RWPE2 (cell line): ENCODE data around the gene OR51E1.

Experiments
- ATAC-seq: fragments of 200-7000 bp; cut with Tn5 transposase; 3 replicates; pipeline ENCODE4 v1.9.1; 2021; ENCODE audit warnings: low read depth
- DNase-seq: peaks from one replicate; pipeline ENCODE4 v3.0.0-alpha.2; 2020; ENCODE audit warnings: low spot score
- H3K27ac ChIP-seq: fragments of 450-650 bp; 2 replicates; pipeline ENCODE4 v1.5.1; 2017; ENCODE audit warnings: mild to moderate bottlenecking; ENCODE audit not compliant: poor library complexity, severe bottlenecking
- H3K27me3 ChIP-seq: fragments of 250-450 bp; sonication (Bioruptor Pico); 2 replicates; pipeline ENCODE4 v1.5.1; 2021; ENCODE audit warnings: mild to moderate bottlenecking, moderate library complexity; ENCODE audit not compliant: insufficient read depth, poor library complexity, severe bottlenecking
- H3K36me3 ChIP-seq: fragments of 250-450 bp; sonication (Bioruptor Pico); 2 replicates; pipeline ENCODE4 v1.5.1; 2020; ENCODE audit warnings: low read depth, mild to moderate bottlenecking, moderate library complexity
- H3K4me1 ChIP-seq: fragments of 250-450 bp; sonication (Bioruptor Pico); 2 replicates; pipeline ENCODE4 v1.5.1; 2021; ENCODE audit warnings: mild to moderate bottlenecking, moderate library complexity; ENCODE audit not compliant: insufficient read depth, poor library complexity, severe bottlenecking
- H3K4me3 ChIP-seq: fragments of 250-450 bp; sonication (Bioruptor Pico); 2 replicates; pipeline ENCODE4 v1.5.1; 2021; ENCODE audit warnings: mild to moderate bottlenecking, moderate library complexity; ENCODE audit not compliant: severe bottlenecking
- H3K9me3 ChIP-seq: fragments of 250-450 bp; sonication (Bioruptor Pico); 2 replicates; pipeline ENCODE4 v1.5.1; 2021; ENCODE audit warnings: mild to moderate bottlenecking, moderate library complexity; ENCODE audit not compliant: severe bottlenecking
- TF ChIP-seq, protein P1 (sequence below): fragments of 450-650 bp; IDR thresholded peaks from one replicate; pipeline ENCODE4 v1.5.1; 2017; ENCODE audit warnings: mild to moderate bottlenecking, moderate library complexity; ENCODE audit not compliant: poor library complexity, severe bottlenecking

The OR51E1 gene

DNA sequence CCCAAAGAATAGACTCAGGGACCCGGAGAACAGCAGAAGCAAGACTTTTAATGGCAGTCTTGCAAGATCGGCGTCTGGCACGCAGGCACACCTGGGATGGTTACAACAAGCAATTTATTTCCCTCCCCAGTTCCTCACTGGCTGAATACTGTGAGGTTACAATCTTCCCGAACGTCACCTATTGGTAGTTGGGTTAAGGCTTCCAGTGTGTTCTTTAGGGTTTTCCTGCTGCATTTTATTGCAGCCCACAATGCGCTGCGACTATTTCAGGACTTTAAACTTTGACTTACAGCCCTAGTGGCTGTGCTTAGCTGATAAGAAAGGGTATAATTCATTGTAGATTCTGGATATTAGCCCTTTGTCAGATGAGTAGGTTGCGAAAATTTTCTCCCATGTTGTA, 24.3 kb upstream of the OR51E1 start:
- Histone ChIP-seq H3K27ac (no peak overlapping the region), H3K27me3 (no peaks in the 10 kb centered on the region), H3K4me1 (no peaks in the 10 kb centered on the region), H3K4me3 (no peak overlapping the region), H3K36me3 (no peaks in the 10 kb centered on the region), H3K9me3 (no peaks in the 10 kb centered on the region)
- DNase-seq = no peak
- TF ChIP-seq, protein P1, sequence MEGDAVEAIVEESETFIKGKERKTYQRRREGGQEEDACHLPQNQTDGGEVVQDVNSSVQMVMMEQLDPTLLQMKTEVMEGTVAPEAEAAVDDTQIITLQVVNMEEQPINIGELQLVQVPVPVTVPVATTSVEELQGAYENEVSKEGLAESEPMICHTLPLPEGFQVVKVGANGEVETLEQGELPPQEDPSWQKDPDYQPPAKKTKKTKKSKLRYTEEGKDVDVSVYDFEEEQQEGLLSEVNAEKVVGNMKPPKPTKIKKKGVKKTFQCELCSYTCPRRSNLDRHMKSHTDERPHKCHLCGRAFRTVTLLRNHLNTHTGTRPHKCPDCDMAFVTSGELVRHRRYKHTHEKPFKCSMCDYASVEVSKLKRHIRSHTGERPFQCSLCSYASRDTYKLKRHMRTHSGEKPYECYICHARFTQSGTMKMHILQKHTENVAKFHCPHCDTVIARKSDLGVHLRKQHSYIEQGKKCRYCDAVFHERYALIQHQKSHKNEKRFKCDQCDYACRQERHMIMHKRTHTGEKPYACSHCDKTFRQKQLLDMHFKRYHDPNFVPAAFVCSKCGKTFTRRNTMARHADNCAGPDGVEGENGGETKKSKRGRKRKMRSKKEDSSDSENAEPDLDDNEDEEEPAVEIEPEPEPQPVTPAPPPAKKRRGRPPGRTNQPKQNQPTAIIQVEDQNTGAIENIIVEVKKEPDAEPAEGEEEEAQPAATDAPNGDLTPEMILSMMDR = no peak
- ATAC-seq = no peak

DNA sequence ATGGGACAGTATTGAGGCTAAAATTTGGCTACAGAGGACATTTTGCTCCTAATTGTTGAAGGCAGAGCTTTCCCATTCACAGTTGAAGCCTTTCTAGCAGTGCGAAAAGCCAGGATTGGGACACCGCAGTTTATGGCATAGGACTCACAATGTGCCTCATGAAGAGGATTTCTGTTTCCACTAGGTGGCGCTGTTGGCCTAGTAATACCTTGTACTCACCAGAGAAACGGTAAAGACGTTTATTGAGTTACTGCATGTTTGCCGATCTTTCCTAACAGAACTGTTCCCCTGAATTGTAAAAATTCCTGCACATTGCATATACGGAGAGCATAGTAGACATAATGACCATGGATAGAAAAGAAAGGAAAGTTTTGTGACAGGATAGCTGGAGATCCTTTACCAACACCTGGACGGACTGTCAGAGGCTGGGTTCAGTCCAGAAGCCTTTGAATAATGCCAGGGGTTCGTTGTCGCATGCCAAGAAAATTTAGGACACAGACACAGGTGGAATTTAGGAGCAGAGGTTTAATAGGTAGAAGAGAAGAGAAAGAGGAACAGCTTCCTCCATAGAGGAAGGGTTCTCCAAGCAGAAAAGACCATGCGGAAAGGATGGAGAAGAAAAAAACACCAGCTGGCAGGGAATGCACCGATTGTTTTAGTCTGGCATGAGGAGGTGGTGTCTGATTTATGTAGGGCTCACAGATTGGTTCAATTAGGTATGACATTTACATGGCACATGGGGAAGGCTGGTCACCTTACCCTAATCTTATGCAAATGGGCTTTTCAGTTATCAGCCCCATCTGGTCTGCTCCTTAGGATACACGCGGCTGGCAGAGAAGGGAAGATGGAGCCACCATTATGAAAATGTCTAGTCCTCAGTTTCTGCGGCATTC, 17.3 kb upstream of the OR51E1 start:
- H3K4me1 ChIP-seq = no peaks in the 10 kb centered on the region
- H3K36me3 ChIP-seq = no peaks in the 10 kb centered on the region
- peak; percentile 90 for ATAC-seq
- H3K4me3 ChIP-seq = no peak overlapping the region
- H3K27me3 ChIP-seq = no peaks in the 10 kb centered on the region
- H3K27ac ChIP-seq = no peak overlapping the region
- TF ChIP-seq, protein P1 = peak; percentile 69
- no peak for DNase-seq
- no peaks in the 10 kb centered on the region for H3K9me3 ChIP-seq

DNA sequence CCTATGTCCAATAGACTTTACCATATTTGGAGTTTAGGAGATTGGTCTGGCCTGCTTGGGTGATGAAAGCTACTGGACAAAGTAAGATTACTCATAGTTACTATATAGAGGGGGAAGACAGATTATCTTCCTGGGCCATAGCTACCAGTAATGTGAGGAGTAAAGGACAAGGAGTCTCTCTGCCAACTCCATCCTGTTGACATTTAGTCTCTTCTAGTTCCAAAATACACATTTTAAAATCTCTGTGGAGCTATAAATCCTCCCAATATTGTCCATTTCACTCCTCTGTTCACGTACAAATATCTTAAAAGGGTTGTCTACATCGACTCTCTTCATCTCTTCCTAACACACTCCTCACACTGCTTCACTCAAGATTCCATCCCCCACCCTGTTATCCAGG, 7.6 kb upstream of the OR51E1 start:
- H3K36me3 ChIP-seq = no peaks in the 10 kb centered on the region
- no peaks in the 10 kb centered on the region for H3K4me1 ChIP-seq
- H3K27me3 ChIP-seq = no peaks in the 10 kb centered on the region
- no peaks in the 10 kb centered on the region for H3K9me3 ChIP-seq
- DNase-seq (no peak), ATAC-seq (no peak)
- H3K27ac ChIP-seq = no peak overlapping the region
- TF ChIP-seq, protein P1 = no peak
- no peak overlapping the region for H3K4me3 ChIP-seq

DNA sequence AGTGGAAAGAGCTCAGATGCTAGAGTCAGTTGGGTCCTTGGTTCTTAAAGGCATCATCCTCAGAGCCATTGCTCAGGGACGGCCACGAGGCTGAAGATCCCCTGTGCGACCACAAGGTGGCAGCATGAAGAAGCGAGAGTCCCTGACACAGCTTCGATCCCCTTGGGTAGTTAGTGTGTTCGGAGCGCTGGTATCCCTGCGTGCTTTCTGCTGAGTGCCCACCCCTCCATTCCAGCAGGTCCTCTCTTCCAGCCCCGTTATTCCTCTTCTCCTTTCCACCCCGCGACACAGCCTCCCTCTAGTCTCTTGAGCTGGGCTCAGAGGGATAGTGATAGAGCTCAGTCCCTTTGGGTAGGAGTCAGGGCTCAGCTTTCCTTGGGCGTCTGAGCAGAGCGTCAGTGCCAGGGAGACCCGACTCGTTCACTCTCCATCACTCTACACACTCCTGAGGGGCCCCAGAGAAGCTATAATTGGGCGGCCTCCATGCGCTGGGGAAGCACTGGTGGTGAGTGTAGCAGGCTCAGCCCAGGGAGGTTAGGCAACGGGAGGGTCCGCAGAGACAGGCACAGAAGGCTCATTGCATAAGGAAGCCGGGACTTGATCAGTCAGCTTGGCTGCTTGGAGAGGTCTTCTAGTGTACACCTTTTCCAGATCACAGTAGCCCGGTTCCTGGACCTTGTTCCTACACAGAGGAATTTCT, 6.7 kb upstream of the OR51E1 start, which contains the start of gene OR51D1:
Gene OR51D1 (plus strand): TSS at position 516 of the 700 bp plus-strand sequence. CDS start 2,314 bp downstream, outside the sequence.
- H3K36me3 ChIP-seq = no peaks in the 10 kb centered on the region
- ATAC-seq (peak; percentile 89), DNase-seq (no peak)
- no peaks in the 10 kb centered on the region for H3K4me1 ChIP-seq
- no peaks in the 10 kb centered on the region for H3K27me3 ChIP-seq
- H3K9me3 ChIP-seq = no peaks in the 10 kb centered on the region
- H3K27ac ChIP-seq = no peak within 1 kb of the TSS
- TF ChIP-seq, protein P1 = peak; percentile 81
- H3K4me3 ChIP-seq = no peak within 1 kb of the TSS

DNA sequence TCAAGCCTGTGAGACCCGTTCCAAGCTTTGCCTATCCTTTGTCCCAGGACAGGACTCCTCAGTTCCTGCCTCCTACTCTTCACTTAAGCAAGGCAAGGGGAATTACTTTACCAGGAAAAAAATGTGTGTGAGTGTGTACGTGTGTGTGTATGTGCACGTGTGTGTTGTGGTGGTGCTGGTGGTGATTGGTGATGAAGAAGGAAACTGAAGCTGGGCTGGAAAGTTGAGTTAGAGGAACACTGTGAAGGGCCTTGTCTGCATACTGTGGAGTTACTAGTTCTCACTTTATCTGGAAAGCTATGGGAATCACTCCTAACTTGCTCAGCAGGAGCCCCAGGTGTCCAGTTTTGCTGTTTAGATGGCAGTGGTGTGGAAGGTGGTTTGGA, 6.1 kb upstream of the OR51E1 start:
- H3K4me1 ChIP-seq = no peaks in the 10 kb centered on the region
- no peak for ATAC-seq
- TF ChIP-seq, protein P1 = no peak
- no peak overlapping the region for H3K4me3 ChIP-seq
- H3K27me3 ChIP-seq = no peaks in the 10 kb centered on the region
- H3K9me3 ChIP-seq = no peaks in the 10 kb centered on the region
- H3K36me3 ChIP-seq = no peaks in the 10 kb centered on the region
- no peak overlapping the region for H3K27ac ChIP-seq
- no peak for DNase-seq
